Progenitor cell of endocrine pancreas (in vitro differentiated cells): ENCODE results near the gene KCNK3. TPM values are rescaled to one million over a fixed set of nuclear protein-coding genes. Genes with fewer than 3 reads are reported as not detected.

Source experiments
- DNase-seq: peaks from one replicate; pipeline ENCODE4 v3.0.0; 2021; ENCODE audit warnings: low spot score; ENCODE audit not compliant: unreplicated experiment
- H3K27ac Mint-ChIP-seq: 2 replicates; pipeline ENCODE4 v1.8.0; 2021; ENCODE audit warnings: mild to moderate bottlenecking, moderate library complexity, mixed read lengths
- H3K27me3 Mint-ChIP-seq: 2 replicates; pipeline ENCODE4 v1.8.0; 2021; ENCODE audit warnings: mixed read lengths
- H3K36me3 Mint-ChIP-seq: 2 replicates; pipeline ENCODE4 v1.8.0; 2022; ENCODE audit warnings: mixed read lengths; ENCODE audit not compliant: insufficient read depth
- H3K4me1 Mint-ChIP-seq: 2 replicates; pipeline ENCODE4 v1.8.0; 2021; ENCODE audit warnings: low read depth, mixed read lengths
- H3K4me3 Mint-ChIP-seq: 2 replicates; pipeline ENCODE4 v1.8.0; 2021; ENCODE audit warnings: low read depth, mild to moderate bottlenecking, moderate library complexity, mixed read lengths
- H3K9me3 Mint-ChIP-seq: 2 replicates; pipeline ENCODE4 v1.8.0; 2021; ENCODE audit warnings: low read depth, mixed read lengths
- CTCF ChIP-seq: fragments of 200-600 bp; sonication (generic); IDR thresholded peaks from one replicate; pipeline ENCODE4 v1.5.0; 2021; ENCODE audit warnings: antibody characterized with exemption, mild to moderate bottlenecking; ENCODE audit not compliant: unreplicated experiment
- total RNA-seq: library from RNA; stranded (reverse); gene quantifications from 2 replicates; pipeline ENCODE4 v1.2.1, GENCODE V29; 2021

KCNK3 gene
- total RNA-seq, 1 donor from 2014 or later: 1.5 TPM

GRCh38 chr2:26723475-26723874, 31.0 kb downstream of the KCNK3 start:
- peaks cover 19% of the 10 kb centered on the region for H3K27me3 Mint-ChIP-seq
- no peak for TF ChIP-seq CTCF
- no peak for DNase-seq
- H3K4me3 Mint-ChIP-seq: no peak overlapping the region
- H3K9me3 Mint-ChIP-seq: no peaks in the 10 kb centered on the region
- H3K4me1 Mint-ChIP-seq: peaks cover 6% of the 10 kb centered on the region
- H3K36me3 Mint-ChIP-seq: no peaks in the 10 kb centered on the region
- no peak overlapping the region for H3K27ac Mint-ChIP-seq

- Mint-ChIP-seq H3K4me3 (no peak overlapping the region), H3K4me1 (peaks cover 6% of the 10 kb centered on the region), H3K27me3 (peaks cover 15% of the 10 kb centered on the region), H3K36me3 (no peaks in the 10 kb centered on the region), H3K27ac (no peak overlapping the region), H3K9me3 (no peaks in the 10 kb centered on the region)
- no peak for DNase-seq
- TF ChIP-seq CTCF: no peak
Measured at GRCh38 chr2:26723991-26724750, 31.6 kb downstream of the KCNK3 start.

- H3K27ac Mint-ChIP-seq: no peak overlapping the region
- DNase-seq: no peak
- peaks cover 11% of the 10 kb centered on the region for H3K27me3 Mint-ChIP-seq
- H3K4me3 Mint-ChIP-seq: no peak overlapping the region
- H3K9me3 Mint-ChIP-seq: no peaks in the 10 kb centered on the region
- H3K4me1 Mint-ChIP-seq: peaks cover 6% of the 10 kb centered on the region
- no peak for TF ChIP-seq CTCF
- no peaks in the 10 kb centered on the region for H3K36me3 Mint-ChIP-seq
Measured at GRCh38 chr2:26724784-26725520, 32.4 kb downstream of the KCNK3 start.

GRCh38 chr2:26725521-26725820, 32.9 kb downstream of the KCNK3 start:
- Mint-ChIP-seq H3K36me3 (no peaks in the 10 kb centered on the region), H3K9me3 (no peaks in the 10 kb centered on the region), H3K4me1 (peaks cover 6% of the 10 kb centered on the region), H3K27ac (no peak overlapping the region), H3K4me3 (no peak overlapping the region), H3K27me3 (peaks cover 11% of the 10 kb centered on the region)
- DNase-seq: no peak
- no peak for TF ChIP-seq CTCF

- Mint-ChIP-seq H3K9me3 (no peaks in the 10 kb centered on the region), H3K4me1 (peaks cover 8% of the 10 kb centered on the region), H3K27ac (no peak overlapping the region), H3K27me3 (peaks cover 17% of the 10 kb centered on the region), H3K36me3 (no peaks in the 10 kb centered on the region), H3K4me3 (no peak overlapping the region)
- DNase-seq: no peak
- no peak for TF ChIP-seq CTCF
Measured at GRCh38 chr2:26726228-26726627, 33.7 kb downstream of the KCNK3 start.
